ENCODE results near the gene COL6A3. TPM values are rescaled to one million over a fixed set of nuclear protein-coding genes. Genes with fewer than 3 reads are reported as not detected.

Gene COL6A3
- total RNA-seq, 1 experiment from 2014 or later: 1.2 TPM

DNA sequence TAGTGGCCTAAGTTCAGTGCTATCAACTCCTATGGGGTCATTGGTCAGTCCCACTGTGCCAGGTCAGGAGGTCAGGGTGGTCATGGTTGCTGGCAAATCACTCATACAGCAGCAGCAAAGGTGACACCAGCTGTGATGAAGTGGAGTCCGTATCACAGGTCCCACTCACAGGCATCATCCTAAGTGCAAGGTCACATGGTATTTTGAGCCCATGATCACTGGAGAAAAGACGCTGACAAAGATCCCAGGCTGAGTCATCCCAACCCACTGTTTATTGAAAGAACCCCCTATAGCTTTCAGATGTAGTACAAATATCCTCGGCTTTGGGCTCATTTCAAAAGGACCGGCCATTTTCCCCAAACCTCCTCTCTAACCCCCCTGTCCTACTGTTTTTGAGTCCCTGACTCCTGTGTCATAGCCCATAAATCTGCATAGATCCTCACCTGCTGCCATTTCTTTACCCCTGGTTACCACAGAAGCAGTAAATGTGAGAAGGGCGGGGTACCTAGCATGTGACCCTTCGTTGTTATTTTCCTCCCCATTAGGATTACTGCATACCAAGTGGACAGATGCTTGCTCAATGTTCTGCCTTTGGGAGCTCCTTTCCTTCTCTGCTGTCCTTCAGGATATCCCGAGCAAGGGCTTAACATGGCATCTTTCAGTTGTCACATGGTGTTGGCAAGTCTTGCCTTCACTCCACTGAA is 107.7 kb downstream of the COL6A3 start:
- TF ChIP-seq FOSL1 (IDR thresholded peaks at IDR 0.05; ENCODE audit: low read depth): no peak
- no peak for TF ChIP-seq JUND (IDR thresholded peaks at IDR 0.05)
- TF ChIP-seq EZH2 (IDR thresholded peaks at IDR 0.05): no peak
- TF ChIP-seq, protein P1, sequence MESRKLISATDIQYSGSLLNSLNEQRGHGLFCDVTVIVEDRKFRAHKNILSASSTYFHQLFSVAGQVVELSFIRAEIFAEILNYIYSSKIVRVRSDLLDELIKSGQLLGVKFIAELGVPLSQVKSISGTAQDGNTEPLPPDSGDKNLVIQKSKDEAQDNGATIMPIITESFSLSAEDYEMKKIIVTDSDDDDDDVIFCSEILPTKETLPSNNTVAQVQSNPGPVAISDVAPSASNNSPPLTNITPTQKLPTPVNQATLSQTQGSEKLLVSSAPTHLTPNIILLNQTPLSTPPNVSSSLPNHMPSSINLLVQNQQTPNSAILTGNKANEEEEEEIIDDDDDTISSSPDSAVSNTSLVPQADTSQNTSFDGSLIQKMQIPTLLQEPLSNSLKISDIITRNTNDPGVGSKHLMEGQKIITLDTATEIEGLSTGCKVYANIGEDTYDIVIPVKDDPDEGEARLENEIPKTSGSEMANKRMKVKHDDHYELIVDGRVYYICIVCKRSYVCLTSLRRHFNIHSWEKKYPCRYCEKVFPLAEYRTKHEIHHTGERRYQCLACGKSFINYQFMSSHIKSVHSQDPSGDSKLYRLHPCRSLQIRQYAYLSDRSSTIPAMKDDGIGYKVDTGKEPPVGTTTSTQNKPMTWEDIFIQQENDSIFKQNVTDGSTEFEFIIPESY (IDR thresholded peaks at IDR 0.05; ENCODE audit: extremely low read depth, insufficient replicate concordance, low read length): no peak
- TF ChIP-seq EZH2phosphoT487 (IDR thresholded peaks at IDR 0.05; ENCODE audit: borderline replicate concordance): no peak
- TF ChIP-seq ZFX (IDR thresholded peaks at IDR 0.05): no peak
- TF ChIP-seq, protein P2, sequence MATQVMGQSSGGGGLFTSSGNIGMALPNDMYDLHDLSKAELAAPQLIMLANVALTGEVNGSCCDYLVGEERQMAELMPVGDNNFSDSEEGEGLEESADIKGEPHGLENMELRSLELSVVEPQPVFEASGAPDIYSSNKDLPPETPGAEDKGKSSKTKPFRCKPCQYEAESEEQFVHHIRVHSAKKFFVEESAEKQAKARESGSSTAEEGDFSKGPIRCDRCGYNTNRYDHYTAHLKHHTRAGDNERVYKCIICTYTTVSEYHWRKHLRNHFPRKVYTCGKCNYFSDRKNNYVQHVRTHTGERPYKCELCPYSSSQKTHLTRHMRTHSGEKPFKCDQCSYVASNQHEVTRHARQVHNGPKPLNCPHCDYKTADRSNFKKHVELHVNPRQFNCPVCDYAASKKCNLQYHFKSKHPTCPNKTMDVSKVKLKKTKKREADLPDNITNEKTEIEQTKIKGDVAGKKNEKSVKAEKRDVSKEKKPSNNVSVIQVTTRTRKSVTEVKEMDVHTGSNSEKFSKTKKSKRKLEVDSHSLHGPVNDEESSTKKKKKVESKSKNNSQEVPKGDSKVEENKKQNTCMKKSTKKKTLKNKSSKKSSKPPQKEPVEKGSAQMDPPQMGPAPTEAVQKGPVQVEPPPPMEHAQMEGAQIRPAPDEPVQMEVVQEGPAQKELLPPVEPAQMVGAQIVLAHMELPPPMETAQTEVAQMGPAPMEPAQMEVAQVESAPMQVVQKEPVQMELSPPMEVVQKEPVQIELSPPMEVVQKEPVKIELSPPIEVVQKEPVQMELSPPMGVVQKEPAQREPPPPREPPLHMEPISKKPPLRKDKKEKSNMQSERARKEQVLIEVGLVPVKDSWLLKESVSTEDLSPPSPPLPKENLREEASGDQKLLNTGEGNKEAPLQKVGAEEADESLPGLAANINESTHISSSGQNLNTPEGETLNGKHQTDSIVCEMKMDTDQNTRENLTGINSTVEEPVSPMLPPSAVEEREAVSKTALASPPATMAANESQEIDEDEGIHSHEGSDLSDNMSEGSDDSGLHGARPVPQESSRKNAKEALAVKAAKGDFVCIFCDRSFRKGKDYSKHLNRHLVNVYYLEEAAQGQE (IDR thresholded peaks at IDR 0.05; ENCODE audit: low read depth): no peak
- no peak for TF ChIP-seq ZNF274 (IDR thresholded peaks at IDR 0.05; ENCODE audit: low read depth, low read length)
- TF ChIP-seq RAD21 (IDR thresholded peaks at IDR 0.05; ENCODE audit: low read depth): no peak
- no peak for TF ChIP-seq SP1 (IDR thresholded peaks at IDR 0.05; ENCODE audit: low read depth)
- TF ChIP-seq CEBPB (IDR thresholded peaks at IDR 0.05; ENCODE audit: low read depth): no peak
- TF ChIP-seq POLR2AphosphoS5 (IDR thresholded peaks at IDR 0.05; ENCODE audit: low read depth, low read length): no peak
- TF ChIP-seq YY1 (IDR thresholded peaks at IDR 0.05; ENCODE audit: extremely low read depth, insufficient replicate concordance, low read depth, low read length): no peak
- no peak for TF ChIP-seq CBX3 (IDR thresholded peaks at IDR 0.05; ENCODE audit: low read depth)
- RAD21 ChIA-PET (ENCODE audit: low non-redundant PET in 1 of 2, low total read pairs in 2 of 2, uncharacterized antibody in 2 of 2, unreplicated experiment in 2 of 2): no interaction called here
- Histone ChIP-seq H3K27me3 (ENCODE audit: insufficient read depth, low read length) (no peaks in the 10 kb centered on the region; the same call in 1 of the 2 replicates), H3K36me3 (ENCODE audit: control insufficient read depth in 1 of 2, insufficient read depth in 2 of 2, low read length in 2 of 2) (no peaks in the 10 kb centered on the region), H2AFZ (ENCODE audit: low read depth, low read length, poor library complexity, severe bottlenecking) (no peak overlapping the region), H3K27ac (ENCODE audit: low read depth, low read length) (no peak overlapping the region), H3K9ac (ENCODE audit: low read length) (no peak overlapping the region), H4K20me1 (ENCODE audit: insufficient read depth) (no peaks in the 10 kb centered on the region), H3K4me3 (replicated peaks in 1 of 2; ENCODE audit: low read depth in 1 of 2, low read length in 2 of 2) (no peak overlapping the region), H3K9me3 (ENCODE audit: control insufficient read depth in 1 of 2, insufficient read depth in 1 of 2, low read depth in 1 of 2, low read length in 2 of 2) (peaks cover 0 to 7% of the 10 kb centered on the region in 2 experiments; a peak in 1 of 4 replicates), H3K4me1 (ENCODE audit: control insufficient read depth in 1 of 2, insufficient read depth in 2 of 2, low read length in 2 of 2) (peaks cover 0 to 28% of the 10 kb centered on the region in 2 experiments; a peak in 3 of 4 replicates), H3K79me2 (ENCODE audit: insufficient read depth, low read length) (no peaks in the 10 kb centered on the region), H3K4me2 (ENCODE audit: low read length) (no peak overlapping the region), H3K9me2 (ENCODE audit: insufficient read depth) (no peaks in the 10 kb centered on the region)
- ATAC-seq (no peak), DNase-seq (ENCODE audit: low read depth, low spot score) (no peak)
- BruUV-seq (replicated peaks): no TSS peak
- POLR2A ChIA-PET: no interaction called here
- CTCF ChIA-PET: interaction anchor here (0.7 to 1.0 kb wide), 2 partner anchors 141 to 266 kb away, joined by 3 read pairs; no protein-coding TSS in a partner anchor
- intact Hi-C loops (cut with micrococcal nuclease): no loop called here
